Karpas-422 (cell line): Measurements from ENCODE around the gene SMYD4. TPM values are rescaled to one million over a fixed set of nuclear protein-coding genes. Genes with fewer than 3 reads are reported as not detected.
"Not testable (repeated sequence)": the region's sequence is repeated elsewhere in the genome, so short reads cannot be mapped to it uniquely, and the experiment has no call there.

Experiments
- DNase-seq: peaks from one replicate; pipeline ENCODE4 v3.0.0-alpha.2; 2015
- H2AFZ ChIP-seq: fragments of 200-600 bp; sonication (generic); 2 replicates; pipeline ENCODE4 v1.6.1; 2014; ENCODE audit warnings: antibody characterized with exemption, low read length, mixed read lengths
- H3K27ac ChIP-seq: fragments of 200-600 bp; sonication (generic); 2 replicates; pipeline ENCODE4 v1.5.1; 2014; ENCODE audit warnings: mild to moderate bottlenecking, low read length, moderate library complexity
- H3K27me3 ChIP-seq: fragments of 200-600 bp; sonication (generic); 2 replicates; pipeline ENCODE4 v1.6.1; 2014; ENCODE audit warnings: low read length, mixed read lengths
- H3K36me3 ChIP-seq: fragments of 200-600 bp; sonication (generic); 2 replicates; pipeline ENCODE4 v1.6.1; 2014; ENCODE audit warnings: low read length, mixed read lengths; ENCODE audit not compliant: insufficient read depth
- H3K4me1 ChIP-seq: fragments of 200-600 bp; sonication (generic); 2 replicates; pipeline ENCODE4 v1.6.1; 2014; ENCODE audit warnings: mild to moderate bottlenecking, low read length, mixed read lengths
- H3K4me2 ChIP-seq: fragments of 200-600 bp; sonication (generic); 2 replicates; pipeline ENCODE4 v1.6.1; 2014; ENCODE audit warnings: low read length, low read depth, mild to moderate bottlenecking; ENCODE audit not compliant: poor library complexity, severe bottlenecking
- H3K4me3 ChIP-seq: fragments of 200-600 bp; sonication (generic); 2 replicates; pipeline ENCODE4 v1.5.1; 2014; ENCODE audit warnings: mild to moderate bottlenecking, antibody characterized with exemption, low read length, mixed read lengths
- H3K79me2 ChIP-seq: fragments of 200-600 bp; sonication (generic); 2 replicates; pipeline ENCODE4 v1.6.1; 2014; ENCODE audit warnings: mild to moderate bottlenecking, low read length, mixed read lengths
- H3K9ac ChIP-seq: fragments of 200-600 bp; sonication (generic); 2 replicates; pipeline ENCODE4 v1.6.0; 2014; ENCODE audit warnings: low read length
- H3K9me2 ChIP-seq: fragments of 200-600 bp; sonication (generic), shearing (Covaris generic); replicated peaks from 2 replicates; pipeline ENCODE4 v1.6.0; 2014; ENCODE audit warnings: mild to moderate bottlenecking, low read length, moderate library complexity; ENCODE audit not compliant: insufficient read depth
- H3K9me3 ChIP-seq: fragments of 300-700, 200-600 bp; sonication (generic); 2 replicates; pipeline ENCODE4 v1.6.1; 2014; ENCODE audit warnings: low read length, mixed read lengths
- H4K20me1 ChIP-seq: fragments of 200-600 bp; sonication (generic); 2 replicates; pipeline ENCODE4 v1.6.1; 2014; ENCODE audit warnings: mild to moderate bottlenecking, antibody characterized with exemption, low read length, low read depth; ENCODE audit not compliant: insufficient read depth
- total RNA-seq: library from RNA; depleted of rRNA; stranded (reverse); fragments of >200 nt; shearing (Covaris generic); gene quantifications from 2 replicates; pipeline ENCODE4 v1.2.3, GENCODE V29; 2014; ENCODE audit warnings: low replicate concordance

Gene SMYD4
- total RNA-seq, 1 experiment from 2014 or later, result 13.9 TPM

DNA sequence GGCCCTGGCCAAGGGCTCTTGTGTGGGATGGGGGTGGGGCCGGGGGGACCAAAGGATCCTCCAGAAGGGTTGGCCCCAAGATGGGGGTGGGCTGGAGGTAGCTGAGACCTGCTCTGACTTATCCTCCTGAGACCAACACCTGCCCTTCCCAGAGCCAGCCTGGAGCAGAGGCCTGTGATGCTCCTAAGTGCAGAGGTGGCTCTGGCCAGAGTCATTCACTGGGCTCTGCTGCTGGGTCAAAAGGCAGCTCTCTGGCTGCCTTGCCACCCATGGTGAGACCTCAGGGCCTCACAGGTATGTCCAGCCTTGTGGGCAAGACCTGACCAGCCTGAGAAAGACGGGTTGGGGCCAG, 86.6 kb downstream of the SMYD4 start:
- no peak for DNase-seq
- no peaks in the 10 kb centered on the region for H3K9me2 ChIP-seq
- no peak overlapping the region for H3K4me3 ChIP-seq
- no peaks in the 10 kb centered on the region for H3K36me3 ChIP-seq
- H3K9ac ChIP-seq, result no peak overlapping the region
- H4K20me1 ChIP-seq, result no peaks in the 10 kb centered on the region
- H3K79me2 ChIP-seq, result no peaks in the 10 kb centered on the region
- no peak overlapping the region for H2AFZ ChIP-seq
- H3K27me3 ChIP-seq, result no peaks in the 10 kb centered on the region
- H3K4me2 ChIP-seq, result no peak overlapping the region
- no peaks in the 10 kb centered on the region for H3K4me1 ChIP-seq
- H3K9me3 ChIP-seq, result no peaks in the 10 kb centered on the region
- H3K27ac ChIP-seq, result no peak overlapping the region

- H3K4me1 ChIP-seq, result no peaks in the 10 kb centered on the region
- H3K9me2 ChIP-seq, result no peaks in the 10 kb centered on the region
- H4K20me1 ChIP-seq, result no peaks in the 10 kb centered on the region
- H3K79me2 ChIP-seq, result no peaks in the 10 kb centered on the region
- no peak within 1 kb of the TSS for H3K9ac ChIP-seq
- H3K4me3 ChIP-seq, result no peak within 1 kb of the TSS
- H3K27ac ChIP-seq, result no peak within 1 kb of the TSS
- no peaks in the 10 kb centered on the region for H3K36me3 ChIP-seq
- no peaks in the 10 kb centered on the region for H3K9me3 ChIP-seq
- no peaks in the 10 kb centered on the region for H3K27me3 ChIP-seq
- no peak within 1 kb of the TSS for H2AFZ ChIP-seq
- peak; percentile 39 for DNase-seq
- no peak within 1 kb of the TSS for H3K4me2 ChIP-seq
Observed at GRCh38 chr17:1742371-1743087, 87.2 kb downstream of the SMYD4 start, which contains the start of gene SERPINF2. Gene SERPINF2 (plus strand): TSS chr17:1742871. CDS start chr17:1744996, 2,125 bp downstream.

- H3K4me1 ChIP-seq, H3K4me2 ChIP-seq, H3K79me2 ChIP-seq, H3K9ac ChIP-seq, DNase-seq, H2AFZ ChIP-seq, H3K9me3 ChIP-seq, H3K27me3 ChIP-seq, H4K20me1 ChIP-seq, H3K4me3 ChIP-seq, H3K36me3 ChIP-seq, H3K27ac ChIP-seq, H3K9me2 ChIP-seq: not testable (repeated sequence)
Observed at GRCh38 chr17:1741899-1742298, 87.8 kb downstream of the SMYD4 start.

- H3K27ac ChIP-seq, result no peak overlapping the region
- peaks cover 3% of the 10 kb centered on the region; the same call in 1 of the 2 replicates for H4K20me1 ChIP-seq
- no peak overlapping the region for H3K9ac ChIP-seq
- H3K4me3 ChIP-seq, result no peak overlapping the region
- no peak overlapping the region for H3K4me2 ChIP-seq
- no peaks in the 10 kb centered on the region for H3K9me2 ChIP-seq
- no peaks in the 10 kb centered on the region for H3K79me2 ChIP-seq
- H3K4me1 ChIP-seq, result peaks cover 43% of the 10 kb centered on the region
- DNase-seq, result peak; percentile 38
- no peak overlapping the region for H2AFZ ChIP-seq
- no peaks in the 10 kb centered on the region for H3K27me3 ChIP-seq
- no peaks in the 10 kb centered on the region; the same call in 1 of the 2 replicates for H3K36me3 ChIP-seq
- H3K9me3 ChIP-seq, result no peaks in the 10 kb centered on the region
Observed at GRCh38 chr17:1737531-1738291, 92.0 kb downstream of the SMYD4 start.

- Histone ChIP-seq H3K4me2 (no peak overlapping the region), H2AFZ (no peak overlapping the region), H3K9me3 (no peaks in the 10 kb centered on the region), H4K20me1 (peaks cover 3% of the 10 kb centered on the region; the same call in 1 of the 2 replicates), H3K9ac (no peak overlapping the region), H3K4me1 (peaks cover 50% of the 10 kb centered on the region), H3K36me3 (no peaks in the 10 kb centered on the region; the same call in 1 of the 2 replicates), H3K27me3 (no peaks in the 10 kb centered on the region), H3K27ac (no peak overlapping the region), H3K79me2 (no peaks in the 10 kb centered on the region), H3K9me2 (no peaks in the 10 kb centered on the region), H3K4me3 (no peak overlapping the region)
- peak; percentile 55 for DNase-seq
Observed at GRCh38 chr17:1736348-1737281, 93.1 kb downstream of the SMYD4 start.

DNA sequence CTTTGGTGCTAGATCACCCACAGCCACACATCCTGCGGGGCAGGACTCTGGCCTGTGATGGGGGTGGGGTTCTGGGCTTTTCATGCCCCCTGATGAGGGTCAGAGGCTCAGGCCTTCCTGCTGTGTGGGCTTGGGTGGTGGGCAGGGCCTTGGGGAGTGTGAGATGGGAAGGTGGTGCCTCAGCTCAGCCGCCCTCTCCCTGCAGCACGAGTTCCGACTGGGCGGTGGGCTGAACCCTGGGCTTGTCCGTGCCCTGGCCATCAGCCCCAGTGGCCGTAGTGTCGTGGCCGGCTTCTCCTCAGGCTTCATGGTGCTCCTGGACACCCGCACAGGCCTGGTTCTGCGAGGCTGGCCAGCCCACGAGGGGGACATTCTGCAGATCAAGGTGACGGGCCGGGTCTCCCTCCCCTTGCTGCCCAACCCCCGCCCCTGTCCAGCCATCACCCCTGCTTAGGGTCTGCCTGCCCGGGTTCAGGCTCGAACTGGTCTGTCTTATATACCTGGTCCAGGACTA, 93.8 kb downstream of the SMYD4 start:
- no peak for DNase-seq
- Histone ChIP-seq H3K79me2 (no peaks in the 10 kb centered on the region), H3K9ac (no peak overlapping the region)

GRCh38 chr17:1735418-1735817, 94.3 kb downstream of the SMYD4 start:
- Histone ChIP-seq H3K9me2 (no peaks in the 10 kb centered on the region), H4K20me1 (peaks cover 3% of the 10 kb centered on the region; the same call in 1 of the 2 replicates), H3K27ac (no peak overlapping the region), H3K4me3 (no peak overlapping the region), H3K4me1 (peaks cover 50% of the 10 kb centered on the region), H3K79me2 (no peaks in the 10 kb centered on the region), H3K9ac (no peak overlapping the region), H3K9me3 (no peaks in the 10 kb centered on the region), H3K4me2 (no peak overlapping the region), H3K27me3 (no peaks in the 10 kb centered on the region), H3K36me3 (no peaks in the 10 kb centered on the region; the same call in 1 of the 2 replicates), H2AFZ (no peak overlapping the region)
- DNase-seq, result peak; percentile 35

More for the DNA sequence above, 93.8 kb downstream of the SMYD4 start:
- Histone ChIP-seq H3K9me3 (no peaks in the 10 kb centered on the region), H2AFZ (no peak overlapping the region), H3K36me3 (no peaks in the 10 kb centered on the region; the same call in 1 of the 2 replicates), H4K20me1 (peaks cover 3% of the 10 kb centered on the region; the same call in 1 of the 2 replicates), H3K9me2 (no peaks in the 10 kb centered on the region), H3K27me3 (no peaks in the 10 kb centered on the region), H3K4me3 (no peak overlapping the region), H3K4me2 (no peak overlapping the region), H3K4me1 (peaks cover 50% of the 10 kb centered on the region), H3K27ac (no peak overlapping the region)
